GM18505 (cell line): ENCODE data around the gene TRMT13.

Experiments
- ATAC-seq: cut with Tn5 transposase; IDR thresholded peaks from one replicate; pipeline ENCODE4 v1.9.1; 2021; ENCODE audit not compliant: unreplicated experiment
- POLR2A ChIP-seq: IDR thresholded peaks from 4 replicates; pipeline ENCODE4 v1.6.1; 2011; ENCODE audit warnings: borderline replicate concordance; ENCODE audit not compliant: insufficient read depth, insufficient read length; ENCODE audit errors: extremely low read depth

The TRMT13 gene

DNA sequence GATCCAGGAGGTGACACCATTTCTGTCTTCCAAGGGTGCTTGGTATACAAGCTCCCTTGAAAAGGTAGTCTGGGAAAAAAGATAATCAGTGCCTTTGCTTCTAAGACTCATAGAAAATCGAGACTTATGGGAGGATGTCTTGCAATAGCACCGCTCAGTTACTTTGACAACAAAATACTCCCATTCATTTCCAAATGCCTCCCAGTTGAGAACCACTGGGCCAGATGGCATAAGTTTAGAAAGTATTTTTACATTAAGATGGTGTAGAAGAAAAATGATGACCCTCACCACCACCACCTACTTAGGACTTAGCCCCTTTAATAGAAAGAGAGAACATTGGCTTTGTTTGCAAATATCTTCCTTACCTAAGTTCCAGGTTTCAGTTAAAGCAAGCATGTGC lies 4.6 kb downstream of the TRMT13 start:
- no peak for TF ChIP-seq POLR2A
- ATAC-seq: no peak

DNA sequence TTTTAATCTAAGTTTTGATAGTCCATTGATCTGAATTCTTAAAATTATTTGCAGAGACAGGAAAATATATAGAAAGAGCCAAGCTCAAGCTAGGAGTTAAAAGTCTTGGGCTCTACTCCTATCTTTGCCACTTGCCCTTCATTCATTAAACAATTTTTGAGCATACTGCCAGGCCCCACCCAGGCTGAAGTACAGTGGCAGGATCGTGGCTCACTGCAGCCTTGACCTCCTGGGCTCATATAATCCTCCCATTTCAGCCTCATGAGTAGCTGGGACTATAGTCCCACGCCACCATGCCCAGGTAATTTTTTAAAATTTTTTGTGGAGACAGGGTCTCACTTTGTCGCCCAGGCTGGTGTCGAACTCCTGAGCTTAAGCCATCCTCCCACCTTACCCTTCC lies 8.2 kb downstream of the TRMT13 start:
- no peak for TF ChIP-seq POLR2A
- ATAC-seq: no peak

DNA sequence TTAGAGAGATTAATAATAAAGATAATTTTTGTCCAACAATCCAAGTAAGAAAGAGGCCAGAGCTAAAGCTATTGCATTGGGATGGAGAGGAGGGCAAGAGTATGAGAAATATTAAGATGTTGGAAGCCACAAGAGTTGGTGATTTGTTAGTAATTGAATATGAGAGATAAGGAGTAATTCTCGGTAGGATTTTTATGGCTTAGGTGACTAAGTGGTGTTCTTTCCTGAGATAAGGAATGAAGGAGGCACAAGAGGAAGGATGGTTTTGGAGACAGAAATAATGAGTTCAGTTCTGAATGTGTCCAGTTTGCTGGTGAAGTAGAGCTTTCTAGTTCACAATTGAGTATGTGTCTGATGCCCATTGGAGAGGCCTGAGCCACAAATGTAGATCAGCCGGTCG lies 9.4 kb downstream of the TRMT13 start:
- ATAC-seq: no peak
- no peak for TF ChIP-seq POLR2A

DNA sequence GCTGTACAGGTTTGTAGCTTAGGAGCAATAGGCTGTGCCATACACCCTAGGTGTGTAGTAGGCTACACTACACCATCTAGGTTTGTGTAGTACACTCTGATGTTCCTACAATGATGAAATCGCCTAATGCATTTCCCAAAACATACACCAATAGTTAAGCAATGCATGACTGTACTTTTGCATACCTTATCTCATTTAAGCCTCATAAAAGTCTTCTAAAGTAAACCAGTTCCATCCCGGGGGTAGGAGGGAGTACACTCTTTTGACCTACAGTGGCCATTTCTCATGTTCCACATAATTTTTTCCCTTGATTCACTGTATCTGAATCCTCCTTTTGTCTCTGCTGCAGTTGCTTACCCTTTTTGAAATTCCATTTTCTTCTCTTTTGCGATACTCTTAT lies 12.2 kb downstream of the TRMT13 start:
- TF ChIP-seq POLR2A: no peak
- no peak for ATAC-seq

DNA sequence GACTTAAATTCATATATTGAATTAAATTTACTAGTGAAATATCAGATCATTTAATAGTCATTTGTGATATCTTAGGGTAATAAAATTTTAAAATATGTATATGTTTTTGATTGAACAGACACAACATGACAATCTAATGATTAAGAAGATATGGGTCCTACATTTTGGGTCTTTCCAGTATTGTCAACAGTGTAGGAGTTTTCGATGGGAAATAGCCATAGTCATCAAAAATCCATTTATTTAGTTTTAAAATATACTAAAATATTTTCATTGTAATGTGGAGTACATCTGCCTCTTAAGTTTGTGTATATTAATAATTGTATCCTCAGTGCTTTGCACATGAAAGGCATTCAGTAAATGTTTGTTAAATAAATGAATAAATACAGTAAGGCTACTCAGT lies 14.0 kb downstream of the TRMT13 start:
- no peak for TF ChIP-seq POLR2A
- ATAC-seq: no peak

DNA sequence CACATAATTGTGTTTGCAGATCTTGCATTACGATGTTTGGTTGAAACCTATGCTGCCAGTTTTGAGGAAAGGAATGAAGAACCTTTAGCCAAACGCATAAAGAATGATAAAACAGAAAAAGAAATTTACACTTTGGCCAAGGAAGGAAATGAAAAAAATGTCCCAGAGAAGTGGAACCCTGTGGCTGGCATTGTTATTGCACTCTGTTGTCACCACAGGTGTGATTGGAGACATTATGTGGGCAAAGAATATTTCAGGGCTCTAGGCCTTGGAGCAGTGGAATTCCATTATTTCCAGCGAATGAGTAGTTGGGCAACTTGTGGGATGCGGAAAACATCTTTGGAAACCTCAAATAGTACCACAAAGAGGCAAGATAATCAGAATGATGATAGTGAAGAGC lies 14.9 kb downstream of the TRMT13 start:
- no peak for ATAC-seq
- TF ChIP-seq POLR2A: no peak

DNA sequence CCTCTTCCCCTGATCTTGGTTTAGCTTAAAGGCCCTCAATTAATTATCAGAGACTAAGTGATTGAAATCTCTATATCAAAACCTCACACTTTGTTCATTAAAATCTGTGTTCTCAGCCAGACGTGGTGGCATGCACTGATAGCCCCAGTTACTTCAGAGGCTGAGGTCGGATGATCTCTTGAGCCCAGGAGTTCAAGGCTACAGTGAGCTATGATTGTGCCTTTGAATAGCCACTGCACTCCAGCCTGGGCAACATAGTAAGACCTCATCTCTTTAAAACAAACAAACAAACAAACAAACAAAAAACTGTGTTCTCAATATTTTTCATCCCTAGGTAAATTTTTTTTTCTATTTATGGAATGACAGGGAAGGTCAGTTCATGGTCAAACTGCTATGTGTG lies 18.7 kb downstream of the TRMT13 start:
- no peak for TF ChIP-seq POLR2A
- ATAC-seq: no peak

DNA sequence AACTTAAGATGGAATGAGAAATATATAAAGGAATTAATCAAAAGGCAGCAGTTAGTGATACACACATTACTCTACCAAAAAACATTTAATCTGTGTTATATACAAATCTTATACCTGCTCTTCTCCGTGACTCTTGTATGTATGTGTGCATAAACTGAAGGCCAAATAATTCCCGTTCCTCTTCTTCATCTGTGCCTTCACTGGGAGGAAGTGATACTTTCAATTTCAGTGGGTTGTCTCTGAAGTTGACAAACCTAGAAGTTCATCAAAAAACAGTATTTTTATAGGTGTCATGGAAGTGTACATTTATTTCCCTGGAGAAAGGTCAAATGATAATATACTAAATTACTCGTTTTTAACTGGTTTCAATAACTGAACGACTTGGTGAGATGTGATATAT lies 19.3 kb downstream of the TRMT13 start:
- TF ChIP-seq POLR2A: no peak
- no peak for ATAC-seq

DNA sequence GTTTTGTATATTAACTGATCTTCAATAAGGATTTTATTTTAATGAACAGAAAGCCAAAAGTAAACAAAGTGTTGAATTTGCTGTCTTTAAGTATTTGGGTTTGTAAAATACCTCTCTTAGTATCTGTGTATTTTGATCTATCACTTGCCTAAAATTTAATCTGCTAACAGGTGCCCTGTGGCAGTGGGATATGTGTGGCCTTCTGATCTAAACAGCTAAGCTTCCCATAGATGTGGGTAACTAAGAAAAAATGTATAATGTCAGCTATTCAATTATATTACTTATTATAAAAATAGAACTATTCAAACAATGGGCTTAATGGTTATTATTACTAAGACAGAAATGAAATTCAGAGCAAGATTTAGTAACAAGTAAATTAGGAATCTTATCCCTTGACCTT lies 29.9 kb downstream of the TRMT13 start:
- no peak for ATAC-seq
- no peak for TF ChIP-seq POLR2A

DNA sequence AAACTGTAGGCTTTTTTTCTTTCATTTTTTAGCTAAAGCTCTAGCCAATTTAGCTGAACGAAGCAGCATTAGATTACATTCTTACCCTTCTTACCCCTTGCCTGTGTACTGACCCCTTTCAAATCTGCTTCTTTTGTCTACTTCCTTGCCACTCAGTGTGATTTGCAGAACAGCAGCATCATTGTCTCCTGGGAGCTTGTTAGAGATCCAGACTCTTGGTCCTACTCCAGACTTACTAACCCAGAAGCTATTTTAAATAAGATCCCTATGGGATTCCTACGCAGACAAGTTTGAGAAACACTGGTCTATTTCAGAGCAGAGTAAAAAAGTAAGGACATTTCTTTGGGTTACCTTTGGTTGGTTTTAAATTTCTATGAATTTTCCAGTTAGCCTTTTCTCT lies 31.3 kb downstream of the TRMT13 start:
- ATAC-seq: no peak
- no peak for TF ChIP-seq POLR2A

DNA sequence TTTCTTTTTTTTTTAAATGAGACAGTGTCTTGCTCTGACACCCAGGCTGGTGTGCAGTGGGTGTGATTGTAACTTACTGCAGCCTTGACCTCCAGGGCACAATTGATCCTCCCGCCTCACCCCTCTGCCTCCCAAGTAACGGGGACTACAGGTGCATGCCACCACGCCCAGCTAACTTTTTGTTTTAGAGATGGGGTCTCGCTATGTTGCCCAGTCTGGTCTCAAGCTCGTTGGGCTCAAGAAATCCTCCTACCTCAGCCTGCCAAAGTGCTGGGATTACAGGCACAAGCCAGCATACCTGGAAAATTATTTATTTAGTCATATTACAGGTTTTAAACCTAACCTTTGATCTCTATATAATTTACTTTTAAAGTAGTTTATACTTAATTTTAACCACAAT lies 31.7 kb downstream of the TRMT13 start:
- TF ChIP-seq POLR2A: no peak

DNA sequence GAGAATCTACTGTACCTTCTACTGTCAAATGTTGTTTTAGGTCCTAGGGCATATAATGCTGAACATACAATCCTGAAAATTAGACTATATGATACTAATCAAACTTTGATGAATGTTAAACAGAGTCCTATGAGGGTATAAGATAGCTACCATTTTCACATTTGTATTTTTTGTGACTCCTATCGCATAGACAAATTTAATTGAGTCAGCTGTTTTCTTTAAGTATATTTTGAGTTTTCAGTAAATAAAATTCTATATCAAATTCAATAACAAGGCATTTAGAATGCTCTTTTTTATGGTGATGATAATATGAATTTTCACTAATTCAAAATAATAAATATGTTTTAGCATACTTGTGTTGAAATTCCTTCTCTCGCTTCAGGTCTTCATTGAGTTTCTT lies 35.1 kb downstream of the TRMT13 start:
- no peak for TF ChIP-seq POLR2A
- ATAC-seq: no peak

More for the DNA sequence above, 31.7 kb downstream of the TRMT13 start:
- no peak for ATAC-seq

DNA sequence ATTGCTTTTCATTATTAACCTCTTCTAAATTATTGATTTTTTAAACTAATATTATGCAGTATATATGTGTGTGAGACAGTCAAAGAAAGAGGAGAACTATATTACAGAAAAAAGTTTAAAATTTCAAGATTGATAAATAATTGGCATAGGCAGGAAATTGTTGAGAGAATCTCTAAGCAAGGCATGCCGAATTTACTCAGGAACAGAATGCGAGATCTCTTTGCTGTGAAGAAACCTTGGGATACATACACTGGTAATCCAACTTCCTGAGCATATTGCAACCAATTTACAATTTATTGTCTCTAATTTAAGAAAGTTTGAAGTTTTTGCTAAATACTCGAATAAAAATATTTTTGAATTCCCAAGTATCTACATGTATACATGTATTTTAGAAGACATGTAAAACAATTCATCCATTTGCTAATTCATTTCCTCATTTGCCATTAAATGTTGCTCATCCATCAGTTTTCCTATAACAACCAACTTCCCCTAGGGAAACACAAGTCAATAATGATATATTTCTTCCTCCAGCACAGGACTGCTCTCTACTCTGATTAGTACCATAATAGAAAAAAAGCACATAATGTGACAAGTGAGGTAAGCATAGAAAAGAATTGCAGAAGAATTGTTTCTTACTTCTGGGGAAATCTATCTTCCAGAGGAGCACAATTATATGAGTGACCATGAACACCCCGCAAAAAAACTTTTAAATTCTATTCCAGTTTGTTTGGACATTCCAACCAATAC lies 44.5 kb downstream of the TRMT13 start:
- TF ChIP-seq POLR2A: no peak
- no peak for ATAC-seq

DNA sequence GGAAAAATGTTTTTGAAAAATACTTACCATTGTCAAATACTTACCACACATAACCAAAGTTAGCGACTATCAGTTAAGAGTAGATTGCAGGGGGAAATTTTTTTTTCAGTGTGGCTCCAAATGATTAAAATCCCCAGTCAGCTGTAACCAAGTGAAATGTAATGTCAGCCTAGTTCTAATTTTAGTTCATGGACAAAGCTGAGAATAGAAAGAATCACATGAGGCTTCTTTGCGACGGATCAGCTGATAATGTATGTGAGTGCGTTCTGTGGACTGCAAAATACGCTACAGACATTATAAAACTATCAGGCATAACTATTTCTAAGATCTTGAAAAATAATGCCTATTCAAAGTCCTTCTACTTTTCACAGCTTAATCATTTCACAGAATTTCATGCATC lies 45.1 kb downstream of the TRMT13 start, which contains the start of gene LRRC39:
LRRC39 (minus strand) TSS at position 166 of the 400 bp plus-strand sequence. CDS start 9,740 bp downstream, outside the sequence.
- ATAC-seq: no peak
- no peak for TF ChIP-seq POLR2A

DNA sequence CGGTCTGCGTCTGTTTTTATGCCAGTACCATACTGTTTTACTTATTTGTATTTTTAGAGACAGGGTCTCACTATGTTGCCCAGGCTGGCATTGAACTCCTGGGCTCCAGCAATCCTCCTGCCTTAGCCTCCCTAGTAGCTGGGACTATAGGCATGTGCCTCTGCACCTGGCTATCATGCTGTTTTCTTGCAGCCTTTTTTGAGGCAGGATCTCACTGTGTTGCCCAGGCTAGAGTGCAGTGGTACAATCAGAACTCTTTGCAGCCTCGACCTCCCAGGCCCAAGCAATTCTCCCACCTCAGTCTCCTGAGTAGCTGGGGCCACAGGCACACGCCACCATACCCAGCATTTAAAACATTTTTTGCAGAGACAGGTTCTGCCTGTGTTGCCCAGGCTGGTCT lies 50.4 kb downstream of the TRMT13 start:
- TF ChIP-seq POLR2A: no peak

DNA sequence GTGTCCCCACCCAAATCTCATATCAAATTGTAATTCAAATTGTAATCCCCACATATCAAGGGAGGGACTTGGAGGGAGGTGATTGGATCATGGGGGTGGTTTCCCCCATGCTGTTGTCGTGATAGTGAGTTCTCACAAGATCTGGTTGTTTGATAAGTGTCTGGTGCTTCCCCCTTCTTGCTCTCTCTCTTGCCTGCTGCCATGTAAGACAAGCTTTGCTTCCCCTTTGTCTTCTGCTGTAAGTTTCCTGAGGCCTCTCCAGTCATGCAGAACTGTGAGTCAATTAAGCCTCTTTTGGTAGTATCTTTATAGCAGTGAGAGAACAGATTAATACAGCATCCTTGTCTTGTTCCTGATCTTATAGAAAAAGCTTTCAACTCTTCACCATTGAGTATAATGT lies 51.6 kb downstream of the TRMT13 start:
- no peak for TF ChIP-seq POLR2A
- ATAC-seq: peak; percentile 93

More for the DNA sequence above, 50.4 kb downstream of the TRMT13 start:
- no peak for ATAC-seq

DNA sequence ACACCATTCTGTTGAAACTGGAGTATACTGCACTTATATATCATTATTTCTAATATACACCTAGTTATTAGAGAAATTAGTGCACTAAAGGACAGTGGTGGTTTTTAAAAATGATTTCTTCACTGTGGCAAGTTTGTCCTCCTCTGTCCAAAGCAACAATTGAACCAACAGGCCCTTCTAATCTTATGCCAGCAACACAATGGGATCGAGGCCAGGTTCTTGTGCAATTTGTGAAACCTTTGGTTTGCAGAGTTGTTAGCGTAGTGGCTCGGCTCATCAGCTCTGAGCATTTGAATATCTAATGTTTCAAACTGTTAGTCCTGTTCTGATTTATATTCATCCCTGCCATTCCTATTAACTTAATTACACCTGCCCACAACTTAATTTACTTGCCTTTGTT lies 54.9 kb downstream of the TRMT13 start:
- ATAC-seq: no peak
- TF ChIP-seq POLR2A: no peak
